ENCODE measurements around the gene TOM1. TPM values are rescaled to one million over a fixed set of nuclear protein-coding genes. Genes with fewer than 3 reads are reported as not detected.
"Not testable (repeated sequence)": the region's sequence is repeated elsewhere in the genome, so short reads cannot be mapped to it uniquely, and the experiment has no call there.

Gene TOM1
- polyA plus RNA-seq, 4 donors: 39.2 to 42.9 (median 41.7) TPM

GRCh38 chr22:35363566-35364086 is 63.9 kb downstream of the TOM1 start:
- no peak for DNase-seq (ENCODE audit: low read depth in 4 of 4, low spot score in 2 of 4)

DNA sequence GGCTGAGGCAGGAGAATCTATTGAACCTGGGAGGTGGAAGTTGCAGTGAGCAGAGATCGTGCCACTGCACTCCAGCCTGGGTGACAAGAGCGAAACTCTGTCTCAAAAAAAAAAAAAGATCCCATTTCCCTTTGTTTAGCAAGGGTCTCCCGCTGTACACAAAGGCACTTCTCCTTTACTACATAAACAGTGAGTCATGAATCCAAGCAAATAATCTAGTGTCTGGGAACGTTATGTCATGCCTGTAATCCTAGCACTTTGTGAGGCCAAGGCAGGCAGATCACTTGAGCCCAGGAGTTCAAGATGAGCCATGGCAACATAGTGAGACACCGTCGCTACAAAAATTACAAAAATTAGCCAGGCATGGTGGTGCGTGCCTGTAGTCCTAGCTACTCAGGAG is 64.5 kb downstream of the TOM1 start:
- not testable (repeated sequence) for DNase-seq (ENCODE audit: low read depth in 4 of 4, low spot score in 2 of 4)

DNA sequence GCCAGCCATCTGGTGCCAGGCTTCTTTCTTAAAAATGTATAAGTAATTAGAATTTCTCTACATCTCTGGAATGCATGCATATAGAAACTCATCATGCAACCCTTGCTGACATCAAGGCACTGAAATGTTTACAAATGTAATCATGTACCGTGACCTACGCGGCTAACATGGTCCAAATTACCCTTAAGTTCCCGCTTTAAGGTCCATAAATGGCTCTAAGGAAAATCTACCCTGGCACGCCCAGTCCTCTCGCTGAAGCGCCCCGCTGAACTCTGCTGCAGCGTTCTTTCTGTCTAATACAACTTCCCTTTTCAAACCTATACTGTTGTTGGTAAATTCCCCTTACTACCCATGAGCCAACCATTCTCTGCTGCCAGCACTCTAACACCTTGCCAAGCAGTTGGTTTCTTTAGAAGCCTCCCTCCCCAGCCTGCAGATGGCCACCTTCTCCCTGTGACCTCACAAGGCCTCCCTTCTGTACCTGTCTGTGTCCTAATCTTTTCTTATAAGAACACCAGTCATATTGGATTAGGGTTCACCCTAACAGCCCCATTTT is 67.7 kb downstream of the TOM1 start:
- DNase-seq (ENCODE audit: low read depth in 4 of 4, low spot score in 2 of 4): no peak

GRCh38 chr22:35368386-35368785 is 68.7 kb downstream of the TOM1 start:
- no peak for DNase-seq (ENCODE audit: low read depth in 4 of 4, low spot score in 2 of 4)

DNA sequence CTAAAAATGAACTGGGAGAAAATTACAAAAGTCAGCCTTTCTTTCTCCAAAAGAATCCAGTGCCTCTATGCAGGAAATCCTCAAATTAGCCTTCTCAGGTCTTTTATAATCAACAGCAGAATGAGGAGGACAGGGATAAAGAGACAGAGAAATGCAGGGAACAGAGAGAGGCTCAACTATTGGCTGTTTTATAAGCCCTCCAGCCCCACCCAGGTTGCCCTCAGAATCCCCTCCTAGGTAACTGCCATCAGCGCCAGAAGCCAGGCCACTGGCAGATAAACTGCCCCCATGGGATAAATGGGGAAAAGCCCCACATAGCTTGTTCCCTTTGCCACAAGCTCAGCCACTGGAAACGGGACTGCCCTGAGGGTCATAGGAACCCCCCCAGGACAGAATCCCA is 70.3 kb downstream of the TOM1 start:
- no peak for DNase-seq (ENCODE audit: low read depth in 4 of 4, low spot score in 2 of 4)

- DNase-seq (ENCODE audit: low read depth in 4 of 4, low spot score in 2 of 4): no peak
Measured at GRCh38 chr22:35373781-35374180, 74.1 kb downstream of the TOM1 start.

- DNase-seq (ENCODE audit: low read depth in 4 of 4, low spot score in 2 of 4): no peak
Measured at GRCh38 chr22:35375031-35375430, 75.3 kb downstream of the TOM1 start.

- no peak for DNase-seq (ENCODE audit: low read depth in 4 of 4, low spot score in 2 of 4)
Measured at GRCh38 chr22:35375526-35375925, 75.8 kb downstream of the TOM1 start.

GRCh38 chr22:35376728-35377472 is 77.2 kb downstream of the TOM1 start:
- DNase-seq (ENCODE audit: low read depth in 4 of 4, low spot score in 2 of 4): peak in 3 of 4 donors; percentile 84 to 94 (median 89)

- DNase-seq (ENCODE audit: low read depth in 4 of 4, low spot score in 2 of 4): no peak
Measured at GRCh38 chr22:35377735-35378134, 78.0 kb downstream of the TOM1 start.

- no peak for DNase-seq (ENCODE audit: low read depth in 4 of 4, low spot score in 2 of 4)
Measured at GRCh38 chr22:35378621-35379020, 78.9 kb downstream of the TOM1 start.

- DNase-seq (ENCODE audit: low read depth in 4 of 4, low spot score in 2 of 4): no peak
Measured at GRCh38 chr22:35379146-35379993, 79.7 kb downstream of the TOM1 start.

GRCh38 chr22:35380013-35380412 is 80.3 kb downstream of the TOM1 start:
- no peak for DNase-seq (ENCODE audit: low read depth in 4 of 4, low spot score in 2 of 4)

DNA sequence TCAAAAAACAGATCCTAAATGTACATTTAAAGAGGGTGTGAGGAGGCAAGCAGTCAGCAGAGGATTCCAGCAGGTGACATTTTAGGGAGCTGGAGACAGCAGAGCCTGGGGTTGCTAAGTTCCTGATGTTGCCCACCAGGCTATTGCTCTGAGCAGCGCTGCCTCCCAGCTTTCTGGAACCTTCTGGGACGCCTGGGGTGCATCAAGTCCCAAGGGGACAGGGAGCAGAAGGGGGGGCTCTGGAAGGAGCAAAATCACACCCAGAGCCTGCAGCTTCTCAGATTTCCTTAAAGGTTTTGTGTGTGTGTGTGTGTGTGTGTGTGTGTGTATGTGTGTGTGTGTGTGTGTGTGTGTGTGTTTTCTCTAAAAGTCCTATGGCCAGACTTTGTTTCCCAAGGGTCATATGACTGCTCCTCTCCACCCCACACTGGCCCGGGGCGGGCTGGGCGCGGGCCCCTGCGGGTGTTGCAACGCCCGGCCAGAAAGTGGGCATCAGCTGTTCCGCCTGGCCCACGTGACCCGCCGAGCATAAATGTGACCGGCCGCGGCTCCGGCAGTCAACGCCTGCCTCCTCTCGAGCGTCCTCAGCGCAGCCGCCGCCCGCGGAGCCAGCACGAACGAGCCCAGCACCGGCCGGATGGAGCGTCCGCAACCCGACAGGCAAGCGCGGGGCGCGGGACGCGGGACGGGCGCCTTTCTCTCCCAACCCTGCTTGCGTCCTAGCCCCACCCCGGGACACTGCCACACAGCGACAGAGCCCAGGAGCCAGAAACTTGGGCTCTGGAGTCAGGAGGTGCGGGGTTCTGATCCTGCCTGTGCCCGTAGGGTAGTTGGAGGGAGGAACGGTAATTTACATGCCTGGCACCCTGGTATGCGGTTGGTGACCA is 81.1 kb downstream of the TOM1 start, which contains the start of gene HMOX1:
Gene HMOX1, plus strand, starts transcription at position 560 of the 887 bp plus-strand sequence. Its CDS starts 78 bp downstream, at position 638.
- DNase-seq (ENCODE audit: low read depth in 4 of 4, low spot score in 2 of 4): peak in 2 of 4 donors; percentile 50 to 72

- DNase-seq (ENCODE audit: low read depth in 4 of 4, low spot score in 2 of 4): no peak
Measured at GRCh38 chr22:35381424-35382009, 81.8 kb downstream of the TOM1 start.

GRCh38 chr22:35383679-35384071 is 84.0 kb downstream of the TOM1 start:
- DNase-seq (ENCODE audit: low read depth in 4 of 4, low spot score in 2 of 4): no peak

DNA sequence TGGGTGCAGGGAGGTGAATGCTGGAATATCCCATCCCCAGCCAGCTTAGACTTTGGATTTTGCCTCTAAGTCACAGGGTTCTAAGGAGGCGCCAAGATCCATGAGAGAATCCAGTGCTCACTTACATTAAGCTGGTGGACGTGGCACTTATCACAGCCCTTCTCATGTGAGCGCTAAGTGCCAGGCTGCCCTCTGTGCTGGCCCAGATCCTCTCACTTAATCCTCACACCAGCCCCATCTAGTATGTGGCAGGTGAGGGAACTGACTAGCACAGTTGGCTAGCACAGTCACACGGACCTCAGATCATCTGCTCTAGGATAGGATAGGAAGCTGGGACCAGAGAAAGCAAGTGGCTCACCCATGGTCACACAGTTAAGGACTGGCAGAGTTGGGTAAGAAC is 84.8 kb downstream of the TOM1 start:
- no peak for DNase-seq (ENCODE audit: low read depth in 4 of 4, low spot score in 2 of 4)

DNA sequence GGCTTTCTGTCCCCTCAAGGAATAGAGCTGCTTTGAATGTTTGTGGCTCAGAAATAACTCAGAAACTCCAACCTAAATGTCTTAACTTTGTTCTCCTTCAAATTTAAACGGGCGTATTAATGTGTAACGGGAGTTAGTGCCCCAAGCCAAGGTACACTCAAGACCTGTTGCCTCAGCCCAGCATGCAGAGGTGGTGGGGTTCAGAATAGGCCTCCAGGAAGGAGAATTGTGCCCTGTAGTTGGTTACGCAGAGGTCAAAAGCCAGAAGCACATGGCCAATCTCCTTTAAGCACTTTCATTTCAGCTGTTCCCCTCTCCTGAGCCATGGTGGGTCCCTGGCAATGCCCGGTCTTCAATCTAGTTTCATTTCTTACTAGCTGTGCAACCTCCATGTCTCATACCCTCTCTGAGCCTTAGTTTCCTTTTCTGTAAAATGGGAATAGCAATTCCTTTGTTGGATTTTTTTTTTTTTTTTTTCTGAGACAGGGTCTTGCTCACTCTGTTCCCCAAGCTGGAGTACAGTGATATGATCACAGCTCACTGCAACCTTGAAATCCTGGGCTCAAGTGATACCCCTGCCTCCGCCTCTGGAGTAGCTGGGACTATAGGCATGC is 85.4 kb downstream of the TOM1 start:
- no peak for DNase-seq (ENCODE audit: low read depth in 4 of 4, low spot score in 2 of 4)

DNA sequence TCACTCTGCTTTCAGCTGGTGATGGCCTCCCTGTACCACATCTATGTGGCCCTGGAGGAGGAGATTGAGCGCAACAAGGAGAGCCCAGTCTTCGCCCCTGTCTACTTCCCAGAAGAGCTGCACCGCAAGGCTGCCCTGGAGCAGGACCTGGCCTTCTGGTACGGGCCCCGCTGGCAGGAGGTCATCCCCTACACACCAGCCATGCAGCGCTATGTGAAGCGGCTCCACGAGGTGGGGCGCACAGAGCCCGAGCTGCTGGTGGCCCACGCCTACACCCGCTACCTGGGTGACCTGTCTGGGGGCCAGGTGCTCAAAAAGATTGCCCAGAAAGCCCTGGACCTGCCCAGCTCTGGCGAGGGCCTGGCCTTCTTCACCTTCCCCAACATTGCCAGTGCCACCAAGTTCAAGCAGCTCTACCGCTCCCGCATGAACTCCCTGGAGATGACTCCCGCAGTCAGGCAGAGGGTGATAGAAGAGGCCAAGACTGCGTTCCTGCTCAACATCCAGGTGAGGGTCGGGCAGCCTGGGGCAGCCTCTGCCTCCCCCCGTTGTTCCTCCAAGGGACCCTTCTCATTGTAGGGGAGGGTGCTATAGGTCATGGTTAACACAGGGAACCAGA is 87.1 kb downstream of the TOM1 start:
- no peak for DNase-seq (ENCODE audit: low read depth in 4 of 4, low spot score in 2 of 4)
